GM23248 (cell line): ENCODE data around the gene ACVR1. TPM values are rescaled to one million over a fixed set of nuclear protein-coding genes. Genes with fewer than 3 reads are reported as not detected.

Source experiments
- DNase-seq: peaks from one replicate; pipeline ENCODE4 v3.0.0-alpha.2; 2015
- H2AFZ ChIP-seq: fragments of 200-600 bp; sonication (generic); 2 replicates; pipeline ENCODE4 v1.6.1; 2016; ENCODE audit warnings: antibody characterized with exemption
- H3F3A ChIP-seq: fragments of 200-600 bp; sonication (generic); 2 replicates; pipeline ENCODE4 v1.6.1; 2016; ENCODE audit warnings: mild to moderate bottlenecking, antibody characterized with exemption, mixed run types; ENCODE audit not compliant: insufficient read depth
- H3K27ac ChIP-seq: fragments of 200-600 bp; sonication (generic); 2 replicates; pipeline ENCODE4 v1.5.1; 2016; ENCODE audit warnings: mild to moderate bottlenecking
- H3K27me3 ChIP-seq: fragments of 200-600 bp; sonication (generic); replicated peaks from 2 replicates; pipeline ENCODE4 v1.6.1; 2016; ENCODE audit warnings: mild to moderate bottlenecking; ENCODE audit not compliant: insufficient read depth
- H3K36me3 ChIP-seq: fragments of 200-600 bp; sonication (generic); 2 replicates; pipeline ENCODE4 v1.6.1; 2016; ENCODE audit warnings: low read depth, mild to moderate bottlenecking
- H3K4me1 ChIP-seq: fragments of 200-600 bp; sonication (generic); 2 replicates; pipeline ENCODE4 v1.6.1; 2016; ENCODE audit warnings: mild to moderate bottlenecking; ENCODE audit not compliant: insufficient read depth
- H3K4me2 ChIP-seq: fragments of 200-600 bp; sonication (generic); one replicate; pipeline ENCODE4 v1.6.1; 2016; ENCODE audit warnings: mild to moderate bottlenecking; ENCODE audit not compliant: unreplicated experiment
- H3K4me3 ChIP-seq: fragments of 200-600 bp; sonication (generic); 2 replicates; pipeline ENCODE4 v1.5.1; 2016; ENCODE audit warnings: mild to moderate bottlenecking
- H3K79me2 ChIP-seq: fragments of 200-600 bp; sonication (generic); 2 replicates; pipeline ENCODE4 v1.6.1; 2016; ENCODE audit warnings: mild to moderate bottlenecking; ENCODE audit not compliant: insufficient read depth
- H3K9ac ChIP-seq: fragments of 200-600 bp; sonication (generic); 2 replicates; pipeline ENCODE4 v1.6.1; 2016; ENCODE audit warnings: mild to moderate bottlenecking
- H3K9me2 ChIP-seq: fragments of 200-600 bp; sonication (generic); 2 replicates; pipeline ENCODE4 v1.6.1; 2016; ENCODE audit warnings: mixed run types, mild to moderate bottlenecking, moderate library complexity; ENCODE audit not compliant: insufficient read depth
- H3K9me3 ChIP-seq: fragments of 200-600 bp; sonication (generic); one replicate; pipeline ENCODE4 v1.6.1; 2017; ENCODE audit warnings: low read depth
- H4K20me1 ChIP-seq: fragments of 200-600 bp; sonication (generic); 2 replicates; pipeline ENCODE4 v1.6.0; 2016; ENCODE audit not compliant: insufficient read depth
- EZH2 ChIP-seq: fragments of 200-600 bp; sonication (generic); IDR thresholded peaks from 2 replicates; pipeline ENCODE4 v1.6.1; 2018; ENCODE audit warnings: antibody characterized with exemption, mild to moderate bottlenecking; ENCODE audit not compliant: insufficient read depth, poor library complexity, severe bottlenecking
- EZH2phosphoT487 ChIP-seq: fragments of 200-600 bp; sonication (generic); IDR thresholded peaks from 2 replicates; pipeline ENCODE4 v1.6.1; 2018; ENCODE audit warnings: antibody characterized with exemption, moderate library complexity, mild to moderate bottlenecking, low read depth; ENCODE audit not compliant: insufficient read depth
- WGBS, 2 experiments: methylation state at CpG; one replicate each; pipeline ENCODE4 v1.1.6; 2015 to 2017; ENCODE audit warnings: low lambda C conversion rate in 2 of 2, low coverage in 1 of 2; ENCODE audit errors: missing lambda C conversion rate in 2 of 2; 5-methylcytosine and 5-hydroxymethylcytosine counted together
- in situ Hi-C: fragments of 300-500 bp; cut with MboI; formaldehyde crosslinking; loops from 2 replicates; pipeline ENCODE4 v1.15.0; 2020
- polyA plus RNA-seq: library from polyadenylated mRNA; unstranded; fragments of >200 nt; fragmentation: Nextera tagmentation; extraction: Ambion mirVana; gene quantifications from 2 replicates; pipeline ENCODE4 v1.2.1, GENCODE V29; 2016
- total RNA-seq: library from RNA; depleted of rRNA; stranded (reverse); fragments of >200 nt; shearing (Covaris generic); gene quantifications from 2 replicates; pipeline ENCODE4 v1.2.3, GENCODE V29; 2014

Gene ACVR1
- total and polyA plus RNA-seq, 2 experiments from 2014 or later = 16.2 to 31.3 TPM

DNA sequence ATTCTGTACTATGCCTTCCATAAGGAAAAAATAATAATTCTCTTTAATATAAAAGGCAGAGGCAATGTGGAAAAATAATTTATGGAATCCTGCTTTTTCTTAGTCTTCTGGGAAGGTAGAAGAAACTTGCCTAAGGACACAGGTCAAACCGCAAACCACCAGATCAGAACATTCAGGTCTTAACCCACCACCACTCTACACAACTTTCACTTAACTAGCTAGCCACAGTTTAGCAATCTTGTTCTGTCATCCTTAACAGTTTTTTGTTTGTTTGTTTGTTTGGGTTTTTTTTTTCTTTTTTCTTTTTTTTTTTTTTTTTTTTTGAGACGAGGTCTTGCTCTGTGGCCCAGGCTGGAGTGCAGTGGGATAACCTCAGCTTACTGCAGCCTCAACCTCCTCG lies 70.6 kb downstream of the ACVR1 start:
- Histone ChIP-seq H3K79me2 (peaks cover 64% of the 10 kb centered on the region), H4K20me1 (0 out of 2 replicates have a peak, but pooled peaks cover 5% of the 10 kb centered on the region), H3K4me2 (no peak overlapping the region), H3K9me2 (no peaks in the 10 kb centered on the region), H3K9ac (no peak overlapping the region), H3K27me3 (no peaks in the 10 kb centered on the region), H3K4me1 (peaks cover 19% of the 10 kb centered on the region), H2AFZ (no peak overlapping the region), H3K36me3 (no peaks in the 10 kb centered on the region), H3K27ac (no peak overlapping the region), H3K9me3 (no peaks in the 10 kb centered on the region), H3K4me3 (no peak overlapping the region), H3F3A (peaks cover 13% of the 10 kb centered on the region; the same call in 1 of the 2 replicates)
- TF ChIP-seq EZH2 (no peak), EZH2phosphoT487 (no peak)
- 97% methylated on average over 2 to 3 of the region's 3 CpGs for WGBS, 2 experiments
- no peak for DNase-seq
- in situ Hi-C loops = no loop called here

DNA sequence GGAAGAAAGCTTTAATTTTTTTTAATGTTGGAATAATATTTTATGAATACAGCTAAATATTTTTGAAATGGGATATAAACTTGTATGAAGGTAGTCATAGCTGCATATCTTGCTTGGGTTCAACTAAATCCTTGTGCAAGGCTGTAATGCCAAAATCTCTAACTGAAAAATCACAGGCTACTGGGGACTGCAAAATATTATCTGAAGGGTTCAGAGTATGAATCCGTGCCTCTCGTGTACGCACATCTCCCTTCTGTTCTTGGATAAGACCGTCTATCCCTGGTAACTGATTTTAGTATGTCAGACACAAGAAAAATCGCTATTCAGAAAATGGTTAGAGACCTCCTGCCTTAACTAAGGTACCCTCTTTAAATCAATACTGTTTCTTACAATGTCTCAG lies 71.8 kb downstream of the ACVR1 start:
- Histone ChIP-seq H3K9me3 (no peaks in the 10 kb centered on the region), H3K4me3 (no peak overlapping the region), H3K9me2 (no peaks in the 10 kb centered on the region), H3K36me3 (no peaks in the 10 kb centered on the region), H3K4me1 (peaks cover 12% of the 10 kb centered on the region), H3F3A (peaks cover 8% of the 10 kb centered on the region; the same call in 1 of the 2 replicates), H3K4me2 (no peak overlapping the region), H4K20me1 (0 out of 2 replicates have a peak, but pooled peaks cover 5% of the 10 kb centered on the region), H2AFZ (no peak overlapping the region), H3K27ac (no peak overlapping the region), H3K27me3 (no peaks in the 10 kb centered on the region), H3K79me2 (peaks cover 59% of the 10 kb centered on the region), H3K9ac (no peak overlapping the region)
- TF ChIP-seq EZH2phosphoT487 (no peak), EZH2 (no peak)
- WGBS, 2 experiments = 97 to 100% methylated on average over 5 of the region's 5 CpGs
- DNase-seq = no peak
- in situ Hi-C loops = no loop called here

DNA sequence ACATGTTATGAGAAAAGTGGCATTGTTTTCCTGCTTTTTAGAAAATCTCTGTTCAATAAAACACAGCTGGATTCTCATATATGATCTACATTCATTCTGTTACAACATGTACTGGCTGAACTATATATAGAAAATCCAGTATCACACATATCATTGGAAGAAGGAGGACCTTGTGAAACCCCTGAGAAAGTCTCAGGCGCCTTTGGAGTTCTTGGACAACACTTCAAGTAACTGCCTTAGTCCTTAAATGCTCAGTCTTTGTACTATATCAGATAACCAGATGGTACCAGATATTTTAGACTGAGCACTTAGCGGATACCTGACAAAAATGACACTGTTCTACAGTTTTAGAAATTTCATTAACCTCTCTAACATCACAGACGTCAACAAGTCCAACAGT lies 72.2 kb downstream of the ACVR1 start:
- Histone ChIP-seq H3K36me3 (no peaks in the 10 kb centered on the region), H3K9ac (no peak overlapping the region), H3F3A (peaks cover 4% of the 10 kb centered on the region; the same call in 1 of the 2 replicates), H3K4me1 (peaks cover 8% of the 10 kb centered on the region), H3K4me3 (no peak overlapping the region), H2AFZ (no peak overlapping the region), H3K4me2 (no peak overlapping the region), H3K79me2 (peaks cover 59% of the 10 kb centered on the region), H4K20me1 (0 out of 2 replicates have a peak, but pooled peaks cover 5% of the 10 kb centered on the region), H3K9me2 (no peaks in the 10 kb centered on the region), H3K9me3 (no peaks in the 10 kb centered on the region), H3K27me3 (no peaks in the 10 kb centered on the region), H3K27ac (no peak overlapping the region)
- no peak for TF ChIP-seq EZH2phosphoT487
- TF ChIP-seq EZH2 = no peak
- WGBS, 2 experiments = 87 to 93% methylated on average over 3 of the region's 3 CpGs
- in situ Hi-C loops = no loop called here
- no peak for DNase-seq

DNA sequence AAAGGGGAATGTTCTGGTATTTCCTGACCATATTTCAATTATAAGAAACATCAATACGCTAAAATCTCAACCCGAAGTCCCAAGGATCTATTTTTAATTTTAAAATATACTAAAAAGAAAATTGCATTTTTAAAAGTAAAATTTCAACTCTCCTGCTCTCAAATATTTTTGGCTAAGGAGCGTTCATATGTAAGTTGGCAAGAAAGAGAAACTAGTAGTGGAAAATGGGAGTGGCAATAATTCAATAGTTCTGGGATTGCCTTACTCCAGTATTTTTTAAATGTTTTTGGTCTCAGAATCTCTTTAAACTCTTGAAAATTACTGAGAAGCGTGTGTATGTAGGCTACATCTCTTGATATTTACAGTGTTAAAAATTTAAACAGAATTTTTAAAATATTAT lies 72.7 kb downstream of the ACVR1 start:
- 49 to 54% methylated on average over 4 of the region's 4 CpGs for WGBS, 2 experiments
- Histone ChIP-seq H3K9ac (no peak overlapping the region), H3K27ac (no peak overlapping the region), H4K20me1 (0 out of 2 replicates have a peak, but pooled peaks cover 5% of the 10 kb centered on the region), H3K4me2 (no peak overlapping the region), H3F3A (no peaks in the 10 kb centered on the region), H3K27me3 (no peaks in the 10 kb centered on the region), H3K4me1 (peaks cover 3% of the 10 kb centered on the region; the same call in 1 of the 2 replicates), H3K36me3 (no peaks in the 10 kb centered on the region), H3K9me3 (no peaks in the 10 kb centered on the region), H3K79me2 (peaks cover 58% of the 10 kb centered on the region), H3K9me2 (no peaks in the 10 kb centered on the region), H2AFZ (no peak overlapping the region), H3K4me3 (no peak overlapping the region)
- no peak for TF ChIP-seq EZH2
- no peak for TF ChIP-seq EZH2phosphoT487
- DNase-seq = no peak
- in situ Hi-C loops = no loop called here
